Left renal cortex interstitium (tissue), 4 donors: Measurements from ENCODE around the gene PTAFR. TPM values are rescaled to one million over a fixed set of nuclear protein-coding genes. Genes with fewer than 3 reads are reported as not detected.

Experiments
- DNase-seq, 4 donors: peaks; one replicate each; pipeline ENCODE4 v3.0.0-alpha.2; 2013; ENCODE audit warnings: low read depth in 4 of 4, low spot score in 2 of 4, missing footprints in 1 of 4
- polyA plus RNA-seq, 4 donors: library from polyadenylated mRNA; unstranded; fragments of 120-200 nt; gene quantifications; one replicate each; pipeline ENCODE4 v1.2.1, GENCODE V29; 2013; ENCODE audit not compliant: insufficient read length in 4 of 4

PTAFR gene, protein sequence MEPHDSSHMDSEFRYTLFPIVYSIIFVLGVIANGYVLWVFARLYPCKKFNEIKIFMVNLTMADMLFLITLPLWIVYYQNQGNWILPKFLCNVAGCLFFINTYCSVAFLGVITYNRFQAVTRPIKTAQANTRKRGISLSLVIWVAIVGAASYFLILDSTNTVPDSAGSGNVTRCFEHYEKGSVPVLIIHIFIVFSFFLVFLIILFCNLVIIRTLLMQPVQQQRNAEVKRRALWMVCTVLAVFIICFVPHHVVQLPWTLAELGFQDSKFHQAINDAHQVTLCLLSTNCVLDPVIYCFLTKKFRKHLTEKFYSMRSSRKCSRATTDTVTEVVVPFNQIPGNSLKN
- polyA plus RNA-seq = 1 to 10 TPM; 2.0 to 2.9 (median 2.4) TPM

DNA sequence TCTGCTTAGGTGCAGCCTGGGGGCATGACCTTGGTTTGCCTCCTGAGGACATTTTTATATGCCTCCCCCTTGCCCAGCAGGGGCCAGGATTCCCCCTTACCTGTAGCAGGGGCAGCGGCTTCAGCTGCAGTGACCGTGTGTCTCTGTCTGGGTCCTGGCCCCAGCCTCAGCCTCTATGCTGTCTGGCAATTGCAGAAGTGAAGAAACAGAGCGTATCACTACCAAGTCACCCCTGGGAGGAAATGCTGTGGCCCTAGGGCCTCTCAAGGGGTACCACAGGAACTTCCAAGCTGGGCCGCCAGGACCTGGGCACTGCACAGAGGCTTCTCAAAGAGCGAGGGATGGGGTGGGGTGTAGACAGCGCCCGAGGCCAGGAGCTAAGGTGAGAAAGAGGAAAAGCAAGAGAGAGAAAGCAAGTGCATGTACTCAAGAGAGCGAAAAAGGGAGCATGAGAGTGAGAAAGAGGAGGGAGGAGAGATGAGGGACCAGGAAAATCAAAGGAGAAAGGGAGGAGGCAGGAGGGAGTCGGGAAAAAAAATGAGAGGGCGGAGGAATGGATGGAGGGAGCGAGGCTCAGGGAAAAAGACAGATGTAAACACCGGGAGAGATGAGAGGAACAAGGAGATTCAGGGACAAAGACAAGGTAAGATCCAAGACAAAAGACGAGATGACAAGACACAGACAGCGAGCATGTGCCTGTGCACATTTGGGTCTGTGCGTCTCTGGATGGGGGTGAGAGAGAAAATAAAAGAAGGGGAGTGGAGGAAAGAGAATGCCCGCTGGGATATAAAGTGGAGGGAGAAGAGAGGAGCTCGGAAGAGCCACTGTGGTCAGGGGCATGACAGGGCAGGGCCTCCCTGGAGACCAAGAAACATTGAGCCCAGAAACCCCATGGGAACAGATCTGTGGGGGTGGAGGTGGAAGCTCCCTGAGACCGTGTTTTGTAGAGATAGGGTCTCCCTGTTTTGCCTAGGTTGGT is at the start of gene PTAFR:
TSS of gene PTAFR (minus strand) at position 199 of the 979 bp plus-strand sequence. CDS start 25,669 bp downstream, outside the sequence.
- no peak for DNase-seq

DNA sequence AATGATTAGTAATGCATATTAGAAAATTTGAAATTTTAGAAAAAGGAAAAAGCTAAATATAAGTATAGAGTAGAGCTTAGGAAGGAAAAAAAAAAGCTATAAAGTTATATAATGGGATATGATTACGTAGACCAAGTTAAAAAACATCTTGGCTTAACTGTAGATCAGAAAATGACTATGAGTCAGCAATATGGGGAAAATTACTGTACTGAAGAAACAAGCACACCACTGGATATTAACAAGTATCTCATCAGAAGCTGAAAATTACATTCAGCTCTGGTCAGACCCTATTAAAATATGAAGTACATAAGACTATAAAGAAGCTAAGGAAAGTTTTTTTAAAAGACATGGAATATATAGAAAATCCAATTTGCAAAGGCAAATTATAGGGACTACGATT is 36.8 kb upstream of the PTAFR start:
- DNase-seq = no peak

DNA sequence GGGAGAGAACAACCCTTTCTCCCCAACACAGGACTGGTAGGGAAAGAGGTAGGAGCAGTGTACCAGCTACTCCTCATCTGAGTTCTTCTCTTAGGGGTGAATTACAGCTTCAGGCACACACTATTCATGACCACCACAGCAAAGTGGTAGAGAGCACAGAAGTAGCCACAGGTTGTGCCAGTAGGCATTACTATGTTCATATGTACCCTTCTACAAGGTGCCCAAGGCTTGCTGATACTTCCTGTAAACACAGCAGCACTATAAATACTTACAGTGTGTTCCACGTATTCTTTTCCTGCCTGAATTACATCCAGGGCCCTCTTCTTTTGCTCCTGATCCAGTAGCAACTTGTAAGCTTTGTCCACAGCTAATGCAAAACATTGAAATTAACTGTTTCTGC is 33.2 kb upstream of the PTAFR start:
- no peak for DNase-seq

DNA sequence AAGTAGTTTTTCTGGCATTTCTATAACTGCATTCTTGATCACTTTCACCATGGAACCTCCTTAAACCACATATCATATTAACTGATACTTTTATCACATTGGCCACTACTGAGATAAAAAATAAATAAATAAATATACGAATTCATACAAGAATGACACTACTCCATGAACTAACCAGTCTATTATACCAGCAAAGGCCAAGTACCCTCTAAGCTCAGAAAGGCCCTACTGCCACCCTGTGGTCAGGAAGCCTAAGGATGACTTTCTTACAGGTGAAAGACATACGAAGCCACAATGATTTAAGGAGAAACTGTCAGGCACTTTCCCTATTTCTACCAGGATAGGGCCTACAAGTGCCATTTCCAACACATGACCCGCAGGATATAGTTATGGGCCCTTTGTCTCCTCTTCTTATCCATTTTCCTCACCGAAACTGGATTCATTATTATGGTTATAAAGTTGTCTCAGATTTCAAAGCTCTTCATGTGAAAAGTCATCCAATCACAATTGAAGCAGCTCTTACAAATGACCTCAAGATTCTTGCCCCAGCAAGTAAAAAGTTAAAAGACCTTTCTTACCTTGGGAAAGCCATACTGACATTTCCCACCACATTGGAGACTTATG is 32.4 kb upstream of the PTAFR start:
- DNase-seq = peak in 1 of 4 donors; percentile 33

DNA sequence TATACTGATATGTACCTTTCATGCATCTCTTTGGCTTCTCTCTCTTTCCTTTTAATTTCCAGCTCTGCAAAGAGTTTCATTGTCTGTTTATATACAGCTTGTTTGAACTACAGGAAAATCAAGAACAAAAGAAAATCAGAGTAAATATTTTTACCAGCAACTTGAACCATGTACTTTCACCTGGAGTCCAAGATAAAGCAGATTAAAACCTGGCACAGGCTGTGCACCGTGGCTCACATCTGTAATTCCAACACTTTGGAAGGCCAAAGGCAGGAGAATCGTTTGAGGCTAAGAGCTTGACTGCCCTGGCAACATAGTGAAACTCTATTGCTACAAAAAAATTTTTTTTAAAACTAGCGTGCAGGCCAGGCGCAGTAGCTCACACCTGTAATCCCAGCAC is 28.8 kb upstream of the PTAFR start:
- DNase-seq = no peak

DNA sequence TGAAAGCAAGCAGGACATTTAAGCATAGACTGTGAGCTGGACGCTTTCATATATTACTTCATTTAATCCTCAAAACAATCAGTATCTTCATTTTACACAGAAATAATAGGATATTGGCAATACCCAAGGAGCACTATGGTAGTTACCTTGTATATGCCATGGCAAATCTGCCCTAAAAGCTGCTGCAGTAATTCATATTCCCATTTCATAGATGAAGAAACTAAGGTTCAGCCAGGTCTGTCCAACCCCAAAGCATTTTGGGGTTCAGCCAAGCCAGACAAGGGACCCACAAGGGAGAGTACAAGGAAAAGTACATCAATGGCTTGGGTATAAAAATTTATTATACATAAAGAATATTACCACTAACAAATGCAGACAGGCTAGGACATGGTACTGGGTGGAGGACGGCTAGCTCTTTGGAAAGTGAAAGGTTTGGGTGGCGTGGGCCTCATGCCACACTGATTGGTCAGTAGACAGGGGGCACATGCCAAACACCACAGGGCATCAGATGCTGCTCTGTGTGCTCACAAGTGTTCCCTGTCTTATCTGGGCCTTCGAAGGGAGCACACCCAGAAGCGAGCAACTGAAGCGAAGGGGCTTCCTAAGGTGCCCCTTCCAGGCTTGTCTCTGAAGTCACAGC is 23.9 kb upstream of the PTAFR start:
- no peak for DNase-seq

DNA sequence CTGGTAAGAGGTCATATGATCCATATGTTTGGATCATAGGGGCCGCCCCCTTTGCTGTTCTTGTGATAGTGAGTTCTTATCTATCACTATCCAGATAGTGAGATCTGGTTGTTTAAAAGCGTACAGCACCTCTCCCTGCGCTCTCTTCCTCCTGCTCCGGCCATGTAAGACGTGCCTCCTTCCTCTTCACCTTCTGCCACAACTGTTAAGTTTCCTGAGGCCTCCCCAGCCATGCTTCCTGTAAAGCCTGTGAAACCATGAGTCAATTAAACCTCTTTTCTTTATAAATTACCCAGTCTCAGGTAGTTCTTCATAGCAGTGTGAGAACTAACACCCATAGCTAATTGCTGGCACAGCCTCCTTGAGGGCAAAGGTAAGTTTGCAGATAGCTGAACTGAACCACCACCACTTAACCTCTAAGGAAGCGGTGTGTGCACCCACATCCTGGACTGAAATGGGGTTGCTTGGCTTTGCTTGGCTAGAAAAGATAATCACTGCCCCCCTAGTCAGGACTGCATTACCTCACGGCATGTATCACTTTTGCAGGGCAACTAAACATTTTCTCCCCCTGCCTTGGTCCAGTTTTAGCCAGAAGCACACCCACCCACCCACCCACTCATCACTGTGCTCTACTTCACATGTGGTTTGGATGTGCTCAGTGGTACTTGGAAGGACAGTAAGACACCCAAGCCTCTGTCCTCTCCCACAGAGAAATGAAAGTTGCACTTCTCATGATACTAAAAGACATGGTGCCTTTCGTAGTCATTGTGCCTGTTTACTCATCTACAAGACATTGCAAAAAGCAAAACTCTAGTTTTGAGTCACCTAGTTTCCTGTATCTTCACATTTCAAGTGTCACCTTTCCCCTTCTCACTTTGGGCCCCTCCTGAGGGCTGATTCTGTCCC is 23.1 kb upstream of the PTAFR start:
- no peak for DNase-seq

DNA sequence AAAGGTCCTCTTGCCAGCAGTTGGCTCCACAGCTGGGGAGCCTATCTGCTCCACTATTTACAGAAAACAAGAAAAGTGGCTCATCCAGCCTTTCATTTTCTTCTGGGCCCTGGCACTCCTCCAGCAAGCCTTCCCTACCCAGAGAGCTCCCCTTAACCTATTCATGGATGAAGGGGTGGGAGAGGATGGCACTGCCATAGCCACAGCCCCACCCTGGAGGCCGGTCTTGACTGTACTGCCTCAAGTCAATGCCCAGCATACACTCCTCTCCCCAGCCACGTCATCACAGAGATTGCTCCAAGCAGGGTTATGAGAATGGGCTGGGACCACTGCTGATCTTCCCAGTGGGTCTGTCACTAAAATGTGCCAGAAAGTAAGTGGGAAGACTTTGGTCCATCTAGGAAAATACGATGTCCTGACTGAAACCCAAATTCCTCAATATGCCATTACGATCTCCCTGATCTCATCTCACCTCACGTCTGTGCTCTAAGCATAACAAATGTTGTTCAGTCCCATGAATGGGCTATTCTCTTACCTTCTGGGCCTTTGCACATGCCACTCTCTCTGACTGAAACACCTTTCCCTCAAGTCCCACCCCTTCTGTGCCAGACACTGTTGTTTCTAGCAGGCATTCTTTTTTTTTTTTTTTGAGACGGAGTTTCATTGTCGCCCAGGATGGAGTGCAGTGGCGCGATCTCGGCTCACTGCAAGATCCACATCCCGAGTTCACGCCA is 21.4 kb upstream of the PTAFR start:
- DNase-seq = no peak

DNA sequence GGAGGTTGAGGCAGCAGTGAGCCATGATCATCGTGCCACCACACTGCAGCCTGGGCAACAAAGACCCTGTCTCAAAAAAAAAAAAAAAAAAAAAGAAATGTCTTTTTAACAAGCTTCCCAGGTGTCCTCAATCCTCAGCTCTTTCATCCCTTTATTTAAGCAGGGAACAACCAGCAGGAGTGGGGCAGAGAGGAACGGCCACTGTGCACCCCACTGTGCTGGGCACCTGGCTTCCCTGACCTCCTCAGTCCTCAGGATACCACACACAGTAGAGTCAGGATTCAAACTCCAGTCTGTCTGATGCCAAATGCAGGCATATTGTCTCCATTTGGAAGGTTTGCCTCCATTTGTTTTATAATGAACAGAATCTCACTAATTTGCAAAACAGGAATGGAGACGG is 19.8 kb upstream of the PTAFR start:
- DNase-seq = no peak

DNA sequence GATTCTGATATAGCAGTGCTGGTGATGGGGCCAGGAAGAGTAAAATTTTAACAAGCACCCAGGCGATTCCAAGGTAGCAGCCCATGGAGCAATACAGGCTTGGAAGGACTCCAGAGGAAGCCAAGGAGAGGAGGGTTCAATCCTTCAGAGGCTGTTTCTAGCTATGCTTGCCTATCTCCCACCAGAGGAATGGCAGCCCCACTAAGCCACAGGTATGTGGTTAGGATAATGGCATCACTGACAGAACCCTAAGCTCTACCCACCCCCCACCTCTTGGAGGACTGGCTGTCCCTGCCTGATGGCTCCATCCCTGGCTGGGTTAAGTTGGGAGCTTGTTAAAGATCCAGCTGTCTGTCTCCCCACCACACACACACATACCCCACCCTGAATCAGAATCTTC is 19.3 kb upstream of the PTAFR start:
- no peak for DNase-seq

DNA sequence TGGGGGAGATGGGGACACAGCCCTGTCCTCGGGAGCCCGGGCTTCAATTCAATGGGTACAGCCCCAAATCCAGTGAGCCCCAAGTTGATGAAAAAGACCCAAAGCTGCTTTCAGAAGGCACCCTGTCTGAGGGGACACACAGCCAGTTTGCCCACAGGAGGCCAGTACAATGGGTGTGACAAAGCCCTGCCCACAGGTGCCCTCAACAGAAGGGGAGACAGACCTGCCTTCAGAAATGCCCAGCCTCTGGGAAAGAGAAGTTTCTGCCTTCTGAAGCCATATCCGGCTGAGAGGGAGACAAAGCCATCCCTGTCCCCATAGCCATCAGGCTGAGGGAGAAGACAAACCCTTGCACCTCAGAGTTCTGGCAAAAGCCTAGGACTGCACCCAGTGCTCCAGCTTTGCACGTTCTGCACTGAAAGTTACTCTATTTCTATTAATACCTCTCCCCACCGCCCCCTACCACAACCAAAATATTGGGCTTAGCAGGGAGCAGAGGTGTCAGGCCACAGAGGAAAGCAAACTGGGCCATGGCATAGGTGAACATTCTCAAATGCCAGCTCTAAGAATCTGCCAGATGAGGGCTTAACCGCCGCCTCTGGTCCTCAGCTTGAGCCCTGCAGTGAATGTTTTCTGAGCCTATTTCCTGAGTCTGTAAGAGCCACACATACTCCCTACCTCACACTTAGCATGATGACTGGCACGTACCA is 18.0 kb upstream of the PTAFR start:
- no peak for DNase-seq

DNA sequence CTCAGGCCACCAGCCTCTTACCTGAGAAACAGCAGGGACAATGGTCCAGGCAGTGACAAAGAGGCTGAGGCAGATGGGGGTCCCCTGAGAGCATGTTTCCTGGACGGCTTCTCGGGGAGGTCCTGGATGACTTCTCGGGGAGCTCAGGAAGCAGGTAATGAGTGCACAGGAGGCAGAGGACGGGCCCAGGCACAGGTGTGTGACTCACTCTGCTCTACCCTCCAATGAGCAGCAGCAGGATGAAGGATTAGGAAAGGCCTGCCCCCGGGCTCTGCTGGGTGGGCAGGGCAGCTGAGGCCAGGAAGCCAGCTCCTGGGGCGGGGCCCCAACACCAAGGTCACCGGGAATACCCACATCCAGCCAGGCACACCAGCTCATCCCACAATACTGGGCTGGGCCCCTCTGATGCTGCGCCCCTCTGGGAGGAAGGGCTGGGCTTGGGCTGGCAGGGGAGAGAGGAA is 17.2 kb upstream of the PTAFR start:
- DNase-seq = no peak

DNA sequence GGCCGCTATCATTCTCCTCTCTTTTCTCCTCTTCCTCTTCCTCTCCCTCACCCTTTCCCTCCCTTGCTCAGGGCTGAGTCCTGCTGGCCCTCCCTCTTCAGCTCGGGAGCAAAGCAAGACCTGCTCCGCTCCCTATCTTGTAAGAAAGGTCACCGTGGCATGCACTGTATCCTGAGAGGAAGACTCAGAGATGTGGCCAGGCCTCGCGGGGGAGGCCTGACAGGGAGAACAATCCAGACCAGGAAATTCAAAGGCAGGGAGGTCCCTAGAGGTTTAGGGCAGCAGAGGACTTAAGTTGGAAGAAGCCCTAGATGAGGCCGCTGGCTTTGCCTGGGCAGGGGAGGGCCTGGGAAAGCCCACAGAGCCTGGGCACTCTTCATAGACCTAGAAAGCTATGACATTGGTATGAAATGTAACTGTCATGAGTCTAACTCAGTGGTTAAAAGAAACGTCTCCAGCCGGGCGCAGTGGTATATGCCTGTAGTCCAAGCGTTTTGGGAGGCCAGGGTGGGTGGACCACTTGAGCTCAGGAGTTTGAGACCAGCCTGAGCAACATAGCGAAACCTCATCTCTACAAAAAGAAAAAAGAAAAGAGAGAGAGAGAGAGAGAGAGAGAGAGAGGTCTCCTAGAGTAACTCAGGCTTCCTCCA is 14.6 kb upstream of the PTAFR start:
- DNase-seq = no peak

DNA sequence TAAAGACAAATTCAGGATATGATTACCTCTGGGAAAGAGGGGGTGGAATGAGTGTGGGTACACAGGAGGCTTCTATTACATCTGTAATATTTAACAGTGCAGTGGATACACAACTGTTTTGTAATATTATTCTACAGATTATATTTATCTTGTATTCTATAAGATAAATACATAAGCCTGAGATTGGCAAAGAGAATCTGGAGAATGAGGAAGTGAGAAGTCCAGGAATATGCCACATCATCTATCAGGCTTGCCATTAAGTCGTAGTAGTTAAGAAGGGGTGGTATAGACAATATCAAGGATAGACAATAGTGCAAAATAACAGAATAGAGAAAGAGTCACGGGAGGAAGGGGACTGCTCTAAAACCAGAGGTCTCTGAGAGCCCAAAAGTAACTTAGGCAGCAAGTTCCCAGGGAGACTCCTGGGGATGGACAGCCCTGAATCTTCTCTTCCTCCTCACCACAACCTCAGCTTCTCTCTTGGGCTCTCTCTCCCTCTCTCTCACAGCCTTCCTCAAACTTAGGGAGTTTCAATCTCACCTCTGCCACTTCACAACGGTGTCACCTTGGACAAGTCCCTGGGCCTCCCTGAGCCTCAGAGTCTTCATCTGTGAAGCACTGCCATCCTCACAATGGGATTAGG is 14.0 kb upstream of the PTAFR start:
- no peak for DNase-seq

DNA sequence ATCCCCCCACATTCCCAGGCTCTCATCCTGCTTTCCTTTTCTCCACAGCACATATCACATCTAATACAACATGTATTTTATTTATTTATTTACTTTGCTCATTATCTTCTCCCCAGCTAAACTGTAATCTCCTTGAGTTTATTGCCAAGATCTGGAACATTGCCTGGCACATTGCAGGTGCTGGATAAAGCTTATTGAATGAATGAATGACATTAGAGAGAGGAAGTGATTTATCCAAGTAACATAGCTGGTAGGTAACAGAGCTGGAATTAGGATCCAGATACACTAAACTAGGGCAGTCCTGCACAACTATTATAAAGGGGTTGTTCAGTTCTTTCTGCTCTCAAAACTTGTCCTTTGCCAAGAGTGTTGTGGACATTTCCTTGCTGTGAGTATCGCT is 8.6 kb upstream of the PTAFR start:
- no peak for DNase-seq

DNA sequence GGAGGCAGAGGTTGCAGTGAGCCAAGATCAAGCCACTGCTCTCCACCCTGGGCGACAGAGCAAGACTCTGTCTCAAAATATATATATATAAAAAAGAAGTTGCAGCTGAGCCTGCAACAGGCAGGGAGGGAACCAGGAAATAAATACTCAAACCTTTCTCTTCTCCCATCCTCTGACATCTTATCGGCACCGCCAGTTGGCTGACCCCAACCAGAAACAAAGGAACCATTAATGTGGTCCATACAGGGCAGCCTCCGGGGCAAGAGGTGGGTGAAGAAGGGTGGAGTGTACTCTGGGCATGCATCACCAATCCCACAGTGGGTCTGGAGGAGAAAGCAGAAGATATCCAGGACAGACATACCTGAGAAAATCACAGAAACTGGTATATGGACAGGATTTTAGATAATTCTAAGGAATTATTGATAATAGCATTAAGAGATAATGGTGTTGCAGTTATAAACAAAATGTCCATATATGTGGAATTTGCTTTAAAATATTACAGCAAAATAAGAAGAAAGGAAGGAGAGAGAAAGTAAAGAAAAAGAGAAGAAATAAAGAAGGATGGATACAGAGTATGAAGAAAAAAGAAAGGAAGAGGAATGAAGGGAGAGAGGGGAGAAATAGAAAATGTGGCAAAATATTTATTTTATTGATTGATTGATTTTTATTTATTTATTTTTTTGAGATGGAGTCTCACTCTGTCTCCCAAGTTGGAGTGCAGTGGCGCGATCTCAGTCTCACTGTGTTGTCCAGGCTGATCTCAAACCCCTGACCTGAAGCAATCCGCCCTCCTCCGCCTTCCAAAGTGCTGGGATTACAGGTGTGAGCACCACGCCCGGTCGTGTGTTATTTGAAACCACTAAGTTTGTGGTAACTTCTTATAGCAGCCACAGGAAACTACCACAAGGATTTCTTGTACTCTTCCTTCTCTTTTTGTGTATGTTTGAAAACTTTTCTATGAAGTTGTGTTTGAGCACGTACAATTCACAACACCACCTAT is 4.1 kb upstream of the PTAFR start:
- no peak for DNase-seq
